Lower leg skin (tissue), 3 donors: ENCODE measurements around the gene LDLRAD3.

ENCODE experiments used
- CTCF ChIP-seq, 3 donors: fragments of 450-650 bp; IDR thresholded peaks; one replicate each; pipeline ENCODE4 v1.5.1; 2016; ENCODE audit warnings: antibody characterized with exemption in 3 of 3, mild to moderate bottlenecking in 3 of 3, moderate library complexity in 2 of 3
- POLR2A ChIP-seq, 2 donors: fragments of 450-650 bp; IDR thresholded peaks; one replicate each; pipeline ENCODE4 v1.6.1; 2016 to 2017; ENCODE audit warnings: antibody characterized with exemption in 2 of 2, mild to moderate bottlenecking in 1 of 2, moderate library complexity in 1 of 2

DNA sequence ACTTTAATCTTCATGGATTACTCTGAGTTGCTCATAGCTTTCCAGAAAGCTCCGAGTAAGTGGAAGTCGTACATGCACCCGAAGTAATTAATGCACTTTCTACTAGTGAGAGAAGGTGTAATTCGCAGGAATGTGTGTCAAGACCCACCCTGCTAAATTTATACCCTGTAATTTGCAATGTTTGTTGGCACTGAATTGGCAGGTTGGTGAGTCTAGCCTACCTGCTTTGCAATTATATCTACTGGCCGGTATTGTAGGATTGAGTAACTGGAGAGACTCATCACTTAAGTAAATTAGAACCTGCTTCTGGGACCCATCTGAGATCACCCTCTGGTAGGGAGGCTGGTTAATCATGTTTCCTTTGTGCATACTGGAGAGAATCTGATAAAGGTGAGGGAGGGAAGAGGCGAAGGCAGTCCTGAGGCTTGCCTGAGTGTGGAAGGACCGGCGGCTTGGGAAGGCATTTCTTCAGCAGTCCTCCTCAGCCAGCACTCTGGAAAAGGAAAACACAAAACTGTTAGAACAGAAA lies 63.3 kb downstream of the LDLRAD3 start:
- TF ChIP-seq CTCF (IDR thresholded peaks at IDR 0.05) (no peak), POLR2A (IDR thresholded peaks at IDR 0.05) (no peak)
